ENCODE results near the gene ZKSCAN4.

GRCh38 chr6:28267695-28268059 is 15.6 kb upstream of the ZKSCAN4 start:
- TF ChIP-seq CTCF (IDR thresholded peaks at IDR 0.05) (no peak), POLR2AphosphoS5 (IDR thresholded peaks at IDR 0.05) (no peak)
